Activated CD4-positive, alpha-beta memory T cell treated with anti-CD3 and anti-CD28 coated beads for 36 hours (primary cell): Measurements from ENCODE around the gene OR4A47. TPM values are rescaled to one million over a fixed set of nuclear protein-coding genes. Genes with fewer than 3 reads are reported as not detected.
"Not testable (repeated sequence)": the region's sequence is repeated elsewhere in the genome, so short reads cannot be mapped to it uniquely, and the experiment has no call there.

Experiments
- CTCF ChIA-PET: fragments of 350-600 bp; sonication (Branson Sonifier 250); formaldehyde crosslinking; loops from one replicate; lab custom pipeline; 2021; ENCODE audit warnings: antibody characterized with exemption, inconsistent platforms; lab: Charles Lee
- POLR2A ChIA-PET: fragments of 350-600 bp; sonication (Branson Sonifier 250); formaldehyde crosslinking; loops from one replicate; lab custom pipeline; 2021; ENCODE audit warnings: antibody characterized with exemption; lab: Charles Lee
- DNase-seq: peaks from one replicate; pipeline ENCODE4 v3.0.0-alpha.2; 2020
- H3K27ac Mint-ChIP-seq: one replicate; pipeline ENCODE4 v1.8.0; 2021; ENCODE audit warnings: mixed read lengths
- H3K27me3 Mint-ChIP-seq: one replicate; pipeline ENCODE4 v1.8.0; 2021; ENCODE audit warnings: mixed read lengths
- H3K36me3 Mint-ChIP-seq: one replicate; pipeline ENCODE4 v1.8.0; 2021; ENCODE audit warnings: mixed read lengths
- H3K4me1 Mint-ChIP-seq: one replicate; pipeline ENCODE4 v1.8.0; 2021; ENCODE audit warnings: low read depth, mixed read lengths
- H3K4me3 Mint-ChIP-seq: one replicate; pipeline ENCODE4 v1.8.0; 2021; ENCODE audit warnings: mild to moderate bottlenecking, mixed read lengths
- H3K9me3 Mint-ChIP-seq: one replicate; pipeline ENCODE4 v1.8.0; 2021; ENCODE audit warnings: mixed read lengths
- intact Hi-C: fragments of 100-400 bp; cut with micrococcal nuclease; formaldehyde crosslinking; loops from one replicate; pipeline ENCODE4 v1.15.1; 2023
- total RNA-seq, 2 experiments: library from RNA; stranded (reverse); gene quantifications; one replicate each; pipeline ENCODE4 v1.2.3, GENCODE V29; 2021

The OR4A47 gene, protein sequence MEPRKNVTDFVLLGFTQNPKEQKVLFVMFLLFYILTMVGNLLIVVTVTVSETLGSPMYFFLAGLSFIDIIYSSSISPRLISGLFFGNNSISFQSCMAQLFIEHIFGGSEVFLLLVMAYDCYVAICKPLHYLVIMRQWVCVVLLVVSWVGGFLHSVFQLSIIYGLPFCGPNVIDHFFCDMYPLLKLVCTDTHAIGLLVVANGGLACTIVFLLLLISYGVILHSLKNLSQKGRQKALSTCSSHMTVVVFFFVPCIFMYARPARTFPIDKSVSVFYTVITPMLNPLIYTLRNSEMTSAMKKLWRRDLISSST
- total RNA-seq, result not detected

DNA sequence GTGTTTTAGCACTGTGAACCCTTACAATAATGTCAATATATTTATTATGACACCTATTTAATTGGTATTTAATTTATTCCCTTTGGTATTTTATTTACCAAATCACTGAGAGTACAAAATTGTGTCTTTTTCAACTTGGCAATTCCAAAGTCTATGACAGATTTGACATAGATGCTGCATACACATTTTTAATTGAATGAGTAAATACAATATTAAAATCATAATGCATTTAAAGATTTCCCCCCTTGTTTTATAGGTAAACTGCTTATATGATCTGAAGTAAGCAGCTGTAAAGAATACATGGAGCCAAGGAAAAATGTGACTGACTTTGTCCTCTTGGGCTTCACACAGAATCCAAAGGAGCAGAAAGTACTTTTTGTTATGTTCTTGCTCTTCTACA, at the start of gene OR4A47:
OR4A47 (plus strand) TSS at position 301 of the 400 bp plus-strand sequence; CDS start at position 301, 0 bp downstream.
- H3K36me3 Mint-ChIP-seq, H3K4me3 Mint-ChIP-seq, intact Hi-C loops, H3K27ac Mint-ChIP-seq, H3K4me1 Mint-ChIP-seq, DNase-seq, POLR2A ChIA-PET, CTCF ChIA-PET, H3K9me3 Mint-ChIP-seq, H3K27me3 Mint-ChIP-seq: not testable (repeated sequence)

DNA sequence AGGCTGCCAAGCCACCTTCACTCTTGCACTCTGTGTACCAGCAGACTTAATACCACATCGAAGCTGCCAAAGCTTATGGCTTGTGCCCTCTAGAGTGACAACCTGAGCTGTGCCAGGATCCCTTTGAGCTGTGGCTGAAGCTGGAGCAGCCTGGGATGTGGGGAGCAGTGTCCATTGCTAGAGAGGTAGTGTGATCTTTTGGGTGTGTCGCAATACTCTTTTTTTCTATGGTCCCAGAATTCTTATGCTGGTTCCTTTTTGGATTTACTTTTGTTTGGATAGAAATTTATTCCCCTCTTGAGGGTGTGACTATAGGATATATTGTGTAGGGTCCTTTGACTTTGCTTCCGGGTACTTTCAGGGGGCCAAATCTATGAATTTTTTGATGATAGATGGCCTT, 32.7 kb upstream of the OR4A47 start:
- H3K4me3 Mint-ChIP-seq, H3K27ac Mint-ChIP-seq, DNase-seq, H3K36me3 Mint-ChIP-seq, POLR2A ChIA-PET, H3K27me3 Mint-ChIP-seq, CTCF ChIA-PET, intact Hi-C loops, H3K4me1 Mint-ChIP-seq: not testable (repeated sequence)
- H3K9me3 Mint-ChIP-seq, result peaks cover 14% of the 10 kb centered on the region

DNA sequence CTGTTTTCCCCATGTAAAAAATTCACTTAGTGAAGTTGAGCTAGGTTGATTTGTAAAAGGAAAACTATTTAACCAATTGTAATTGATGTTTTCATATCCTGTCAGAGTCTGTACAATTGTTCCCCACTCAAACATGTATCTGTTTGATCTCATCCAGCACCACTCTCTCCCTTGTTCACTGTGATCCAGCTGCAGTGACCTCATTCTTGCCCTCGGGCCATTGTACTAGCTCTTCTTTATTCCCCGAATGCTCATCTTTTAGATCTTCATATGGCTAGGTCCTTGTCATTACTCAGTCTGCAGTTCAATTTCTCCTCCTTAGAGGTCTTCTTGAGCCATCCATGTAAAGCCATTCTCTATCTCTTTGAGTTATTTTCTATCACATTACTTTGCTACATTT, 14.6 kb upstream of the OR4A47 start:
- CTCF ChIA-PET, DNase-seq, H3K4me1 Mint-ChIP-seq: not testable (repeated sequence)

DNA sequence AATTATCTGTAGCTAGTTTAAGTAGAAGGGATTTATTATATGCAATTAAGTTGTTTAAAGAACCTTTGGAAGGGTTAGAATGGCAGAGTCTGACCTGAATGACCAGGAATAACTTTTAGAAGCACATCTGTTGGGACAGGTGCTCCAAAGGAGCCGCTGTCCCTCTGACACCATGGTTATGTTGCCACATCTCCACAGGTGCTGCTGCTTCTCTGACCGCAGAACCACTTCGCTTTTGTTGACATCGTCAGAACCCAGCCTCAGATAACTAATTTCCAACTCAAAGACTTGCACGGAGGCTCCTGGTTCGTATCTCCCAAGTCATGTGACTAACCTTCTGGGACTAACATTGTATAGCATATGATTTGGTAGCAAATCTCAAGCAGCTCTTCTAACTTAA, 13.9 kb upstream of the OR4A47 start:
- H3K27me3 Mint-ChIP-seq, H3K27ac Mint-ChIP-seq, H3K36me3 Mint-ChIP-seq, POLR2A ChIA-PET, H3K4me1 Mint-ChIP-seq, H3K9me3 Mint-ChIP-seq, DNase-seq, CTCF ChIA-PET, intact Hi-C loops, H3K4me3 Mint-ChIP-seq: not testable (repeated sequence)

More for the DNA sequence above, 14.6 kb upstream of the OR4A47 start:
- H3K36me3 Mint-ChIP-seq, H3K4me3 Mint-ChIP-seq, H3K9me3 Mint-ChIP-seq, intact Hi-C loops, H3K27ac Mint-ChIP-seq, POLR2A ChIA-PET, H3K27me3 Mint-ChIP-seq: not testable (repeated sequence)

DNA sequence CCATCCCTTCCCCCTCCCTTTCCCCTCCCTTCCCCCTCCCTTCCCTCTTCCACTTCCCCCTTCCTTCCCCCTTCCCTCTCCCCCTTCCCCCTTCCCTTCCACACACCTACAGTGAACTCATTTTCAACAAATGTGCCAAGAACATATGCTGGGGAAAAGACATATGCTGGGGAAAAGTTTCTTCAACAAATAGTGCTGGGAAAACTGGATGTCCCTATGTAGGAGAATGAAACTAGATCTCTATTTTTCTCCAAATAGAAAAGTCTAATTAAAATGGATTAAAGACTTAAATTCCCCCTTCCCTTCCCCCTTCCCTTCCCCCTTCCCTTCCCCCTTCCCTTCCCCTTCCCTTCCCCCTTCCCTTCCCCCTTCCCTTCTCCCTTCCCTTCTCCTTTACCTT, 17.6 kb downstream of the OR4A47 start:
- intact Hi-C loops, H3K9me3 Mint-ChIP-seq, H3K4me3 Mint-ChIP-seq, DNase-seq, H3K4me1 Mint-ChIP-seq, CTCF ChIA-PET, H3K27me3 Mint-ChIP-seq, H3K27ac Mint-ChIP-seq, POLR2A ChIA-PET, H3K36me3 Mint-ChIP-seq: not testable (repeated sequence)

DNA sequence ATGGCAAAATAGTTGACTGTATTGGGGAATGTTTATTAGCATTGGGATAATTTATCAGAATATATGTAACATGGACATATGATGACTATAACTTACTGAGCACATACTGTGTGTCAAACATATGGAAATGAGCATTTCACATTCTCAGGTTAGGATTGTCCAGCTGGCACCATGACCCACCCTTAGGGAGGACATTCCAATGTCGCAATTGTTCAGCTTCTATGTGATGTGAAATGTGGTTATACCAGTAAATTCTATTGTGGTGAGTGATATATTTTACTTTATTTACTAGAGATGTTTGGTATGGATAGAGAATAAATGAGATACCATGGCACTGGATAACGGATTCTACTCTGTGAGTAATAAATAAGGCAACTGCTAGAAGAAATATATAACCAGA, 50.4 kb downstream of the OR4A47 start:
- Mint-ChIP-seq H3K27ac (no peak overlapping the region), H3K9me3 (peaks cover 7% of the 10 kb centered on the region), H3K4me3 (no peak overlapping the region), H3K27me3 (no peaks in the 10 kb centered on the region), H3K36me3 (no peaks in the 10 kb centered on the region), H3K4me1 (no peaks in the 10 kb centered on the region)
- POLR2A ChIA-PET, result no interaction called here
- DNase-seq, result no peak
- CTCF ChIA-PET, result no interaction called here
- intact Hi-C loops, result no loop called here

Other genes starting within 250 kb of the OR4A47 start
- not detected for gene OR4X2, start 243.7 kb upstream of the OR4A47 start, total RNA-seq
- gene OR4X1, start 224.9 kb upstream of the OR4A47 start, total RNA-seq, result not detected
- not detected for gene OR4S1, start 182.6 kb upstream of the OR4A47 start, total RNA-seq
- not detected for gene OR4C3, start 163.9 kb upstream of the OR4A47 start, total RNA-seq
- not detected for gene OR4C5, start 122.3 kb upstream of the OR4A47 start, total RNA-seq